K562 (cell line): Measurements from ENCODE around the gene CMBL. TPM values are rescaled to one million over a fixed set of nuclear protein-coding genes. Genes with fewer than 3 reads are reported as not detected.

Source experiments
- BRCA1 ChIP-seq, 2 experiments: fragments of 450-650 bp in 1 of 2; sonication (generic) in 1 of 2; formaldehyde crosslinking in 1 of 2; IDR thresholded peaks; 2 replicates each; pipeline versions ENCODE4 v1.5.0 to v1.6.1; 2017 to 2020; ENCODE audit warnings: mild to moderate bottlenecking in 1 of 2, missing genetic modification reagents in 1 of 2
- CHD7 ChIP-seq: fragments of 200-600 bp; sonication (generic); IDR thresholded peaks from one replicate; pipeline ENCODE4 v1.6.1; 2012; ENCODE audit warnings: mild to moderate bottlenecking, low read depth, low read length, inconsistent platforms
- CREM ChIP-seq: IDR thresholded peaks from 2 replicates; pipeline ENCODE4 v1.6.1; 2014; ENCODE audit warnings: antibody characterized with exemption, low read depth
- ETV5 ChIP-seq: sonication (generic); formaldehyde crosslinking; IDR thresholded peaks from 2 replicates; pipeline ENCODE4 v1.4.0; 2020; ENCODE audit warnings: low read depth, mild to moderate bottlenecking, missing genetic modification reagents
- HEY1 ChIP-seq: fragments of 250-450 bp; sonication (Bioruptor Pico); IDR thresholded peaks from 2 replicates; pipeline ENCODE4 v1.5.0; 2020; ENCODE audit warnings: mild to moderate bottlenecking, moderate library complexity, borderline replicate concordance
- HNRNPK ChIP-seq: fragments of 200-400 bp; formaldehyde crosslinking; IDR thresholded peaks from one replicate; pipeline ENCODE4 v1.6.1; 2018; ENCODE audit warnings: mild to moderate bottlenecking, low read depth, low read length; ENCODE audit not compliant: poor library complexity, severe bottlenecking
- MAFK ChIP-seq: IDR thresholded peaks from 2 replicates; pipeline ENCODE4 v1.6.1; 2011; ENCODE audit warnings: low read length, improper control_type of control experiment
- MIER1 ChIP-seq: fragments of 450-650 bp; IDR thresholded peaks from 2 replicates; pipeline ENCODE4 v1.6.1; 2016; ENCODE audit warnings: antibody characterized with exemption, mild to moderate bottlenecking, low read depth
- PKNOX1 ChIP-seq: fragments of 450-650 bp; IDR thresholded peaks from 2 replicates; pipeline ENCODE4 v1.6.1; 2016
- TGIF2 ChIP-seq: sonication (generic); formaldehyde crosslinking; IDR thresholded peaks from 2 replicates; pipeline ENCODE4 v1.8.1; 2022; ENCODE audit warnings: mild to moderate bottlenecking, missing genetic modification reagents, moderate library complexity
- ZBTB12 ChIP-seq: fragments of 250-450 bp; sonication (Bioruptor Pico); IDR thresholded peaks from 2 replicates; pipeline ENCODE4 v1.4.0; 2020
- ZNF695 ChIP-seq: fragments of 450-650 bp; formaldehyde crosslinking; IDR thresholded peaks from 2 replicates; pipeline ENCODE4 v1.4.0; 2020; ENCODE audit warnings: mild to moderate bottlenecking, moderate library complexity
- ZNF696 ChIP-seq: fragments of 250-450 bp; sonication (Bioruptor Pico); conservative IDR thresholded peaks from 2 replicates; pipeline ENCODE4 v1.4.0; 2020; ENCODE audit warnings: mild to moderate bottlenecking, moderate library complexity
- polyA plus RNA-seq, 8 experiments: library from polyadenylated mRNA; depleted of rRNA in 4 of 8; stranded (reverse) in 5 of 8; unstranded in 3 of 8; fragments of >200 nt; fragmentation: Nextera tagmentation in 2 of 8; fragmentation: Illumina TruSeq in 1 of 8; extraction: Ambion mirVana in 2 of 8; extraction: Trizol in 1 of 8; gene quantifications; 2 replicates each; pipeline versions ENCODE4 v1.2.1 to v1.2.3, GENCODE V29; 2011 to 2014; ENCODE audit warnings: inconsistent platforms in 1 of 8, missing spikeins in 1 of 8
- total RNA-seq, 7 experiments: library from RNA; depleted of rRNA in 6 of 7; stranded (reverse); fragments of >200 nt in 6 of 7; fragmentation: Illumina TruSeq in 2 of 7; extraction: Trizol in 2 of 7; gene quantifications; 2 replicates each; pipeline versions ENCODE4 v1.2.1 to v1.2.3, GENCODE V29; 2011 to 2021; ENCODE audit warnings: low replicate concordance in 1 of 7

CMBL gene
- total and polyA plus RNA-seq, 9 of the 15 experiments (the other 6 are each of a cell fraction or from before 2014, with no cell fraction given): 22.6 to 192 (median 71.1) TPM

- TF ChIP-seq ZBTB12 (CRISPR knock-in tag) (no peak), HNRNPK (no peak), CHD7 (no peak), ZNF695 (peak; percentile 56; the same call in 1 of the 2 replicates), TGIF2 (CRISPR knock-in tag) (no peak), MIER1 (no peak), PKNOX1 (no peak), ZNF696 (no peak), CREM (peak; percentile 30; the same call in 1 of the 2 replicates), HEY1 (CRISPR knock-in tag) (no peak), MAFK (no peak), BRCA1 (IDR thresholded peaks at IDR 0.05) (no peak), BRCA1 (CRISPR knock-in tag; IDR thresholded peaks at IDR 0.05) (no peak), ETV5 (CRISPR knock-in tag) (peak; percentile 41; the same call in 1 of the 2 replicates)
Measured at GRCh38 chr5:10307206-10308148, at the start of gene CMBL (continued).
